Measurements from ENCODE around the gene SORCS2.

SORCS2 gene

GRCh38 chr4:7777871-7778509, 585.7 kb downstream of the SORCS2 start:
- no peak for DNase-seq

DNA sequence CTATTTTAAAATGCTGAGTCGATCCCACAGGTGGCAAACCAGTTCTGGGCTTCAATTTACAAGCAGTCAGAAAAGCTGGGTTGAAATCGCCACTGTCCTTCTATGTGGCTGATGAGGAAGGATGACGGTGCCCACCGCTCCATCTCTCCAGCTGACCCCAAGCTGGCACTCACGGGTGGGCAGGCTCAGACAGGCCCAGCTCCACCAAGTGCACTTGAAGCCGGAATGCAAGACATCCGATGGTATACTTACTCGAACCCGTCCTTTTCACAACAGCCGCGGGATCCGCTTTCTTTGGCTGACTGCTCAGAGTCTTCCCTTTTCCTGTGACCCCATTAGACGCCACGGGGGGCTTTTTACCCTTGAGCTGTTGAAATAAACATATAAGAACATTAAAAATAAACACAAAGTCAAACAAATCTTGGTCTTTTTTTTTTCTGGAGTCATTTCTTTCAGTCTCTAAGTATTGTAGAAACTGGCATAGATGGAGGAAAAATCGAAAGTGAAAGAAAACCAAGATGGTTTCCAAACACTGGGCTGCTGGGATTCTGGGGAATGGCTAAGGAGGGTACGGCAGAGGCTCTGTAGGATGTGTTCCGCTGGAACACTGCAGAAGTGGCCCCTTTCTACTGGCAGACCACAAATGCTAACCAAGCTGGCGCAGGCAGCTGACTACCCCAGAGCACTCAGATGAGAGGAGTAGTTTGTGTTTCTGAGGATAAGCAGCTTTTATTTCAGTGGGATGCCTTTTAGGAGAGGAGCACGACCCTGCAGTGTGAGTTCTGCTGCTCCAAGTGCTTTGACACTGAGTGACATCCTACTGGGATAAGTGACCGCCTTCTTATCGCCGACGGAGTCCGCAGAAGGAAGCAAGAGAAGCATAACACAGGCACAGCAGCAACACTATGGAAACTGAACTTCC, 586.4 kb downstream of the SORCS2 start:
- no peak for DNase-seq

GRCh38 chr4:7779432-7779768, 587.1 kb downstream of the SORCS2 start:
- DNase-seq, result no peak

- no peak for DNase-seq
These were observed 588.5 kb downstream of the SORCS2 start for GRCh38 chr4:7780751-7781348.

GRCh38 chr4:7781366-7781765, 589.0 kb downstream of the SORCS2 start:
- DNase-seq, result no peak

DNA sequence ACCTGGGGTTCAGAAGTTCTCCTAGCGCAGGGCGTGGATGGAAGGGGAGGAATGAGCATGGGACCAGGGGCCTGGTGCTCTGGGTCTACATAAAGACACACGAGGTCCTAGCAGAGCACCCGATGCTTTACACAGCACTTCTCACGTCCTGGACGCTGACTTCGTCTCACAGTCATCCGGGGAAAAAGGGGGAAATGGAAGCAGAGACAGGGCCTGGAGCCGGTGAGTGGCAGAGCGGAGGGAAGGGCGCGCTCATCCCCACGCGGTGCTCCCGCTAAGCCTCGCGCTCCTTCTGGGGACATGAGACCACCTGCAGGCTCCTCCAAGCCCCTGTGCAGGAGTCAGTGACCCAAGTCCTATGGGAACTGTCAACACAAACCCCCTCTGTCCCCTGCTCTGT, 589.7 kb downstream of the SORCS2 start:
- no peak for DNase-seq

GRCh38 chr4:7782783-7783182, 590.4 kb downstream of the SORCS2 start:
- DNase-seq, result no peak

DNA sequence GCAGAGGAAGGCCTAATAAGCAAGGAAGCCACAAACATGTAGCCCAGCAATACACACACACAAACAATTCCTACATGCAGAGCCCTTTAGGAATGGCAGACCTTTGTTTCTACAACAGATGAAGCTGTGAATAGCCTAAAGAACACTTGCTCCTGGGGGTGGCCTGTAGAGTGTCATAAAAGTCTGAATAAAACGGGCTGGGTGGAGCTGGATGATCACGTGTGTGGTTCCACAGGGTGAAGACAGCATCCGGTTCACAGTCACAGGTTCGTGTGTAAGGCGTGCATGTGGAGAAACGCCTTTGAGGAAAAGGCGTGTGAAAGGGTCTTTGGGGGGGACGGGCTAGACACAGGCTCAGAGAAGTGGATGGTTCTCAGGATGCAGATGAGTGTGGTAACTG, 591.2 kb downstream of the SORCS2 start:
- no peak for DNase-seq

GRCh38 chr4:7784131-7784870, 592.0 kb downstream of the SORCS2 start:
- no peak for DNase-seq

GRCh38 chr4:7785017-7785416, 592.7 kb downstream of the SORCS2 start:
- no peak for DNase-seq

- DNase-seq, result no peak
These were observed 593.7 kb downstream of the SORCS2 start for GRCh38 chr4:7786040-7786439.

DNA sequence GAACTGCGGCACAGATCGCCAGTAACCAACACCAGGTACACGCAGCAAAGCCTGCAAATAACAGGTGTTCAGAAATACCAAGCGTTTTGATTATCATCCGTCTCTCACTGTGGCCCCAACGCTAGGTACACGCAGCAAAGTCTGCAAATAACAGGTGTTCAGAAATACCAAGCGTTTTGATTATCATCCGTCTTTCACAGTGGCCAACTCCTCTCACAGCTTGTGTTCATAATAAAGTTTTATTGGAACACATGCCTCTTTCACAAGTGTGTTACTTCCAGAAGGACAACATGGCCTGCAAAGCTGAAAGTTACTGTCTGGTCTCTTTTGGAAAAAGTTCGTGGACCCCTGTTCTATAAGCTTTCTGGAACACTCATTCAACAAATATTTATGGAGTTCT, 594.2 kb downstream of the SORCS2 start:
- DNase-seq, result no peak

GRCh38 chr4:7787067-7787466, 594.7 kb downstream of the SORCS2 start:
- DNase-seq, result no peak

DNA sequence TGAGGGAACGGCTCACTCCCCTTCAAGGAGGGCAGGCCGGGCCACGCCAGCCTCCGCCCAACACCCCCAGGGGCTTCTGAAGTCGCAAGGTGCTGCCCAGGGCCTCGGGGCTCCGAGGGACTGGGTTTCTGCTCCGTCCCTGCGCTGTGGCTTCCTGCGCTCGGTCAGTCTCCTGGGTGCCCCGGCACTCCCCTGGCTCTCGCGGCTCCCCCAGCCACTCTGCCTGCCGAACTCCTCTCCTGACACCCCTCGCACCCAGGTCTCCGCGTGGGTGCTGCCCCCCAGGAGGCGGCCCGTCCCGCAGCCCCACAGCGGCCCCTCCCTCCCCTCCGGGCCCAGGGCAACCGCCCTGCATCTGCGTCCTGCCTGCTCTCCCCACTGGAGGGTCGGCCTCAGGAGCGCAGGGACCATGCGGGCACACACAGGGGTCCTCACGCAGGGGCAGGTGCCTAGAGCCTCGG, 595.4 kb downstream of the SORCS2 start:
- no peak for DNase-seq

DNA sequence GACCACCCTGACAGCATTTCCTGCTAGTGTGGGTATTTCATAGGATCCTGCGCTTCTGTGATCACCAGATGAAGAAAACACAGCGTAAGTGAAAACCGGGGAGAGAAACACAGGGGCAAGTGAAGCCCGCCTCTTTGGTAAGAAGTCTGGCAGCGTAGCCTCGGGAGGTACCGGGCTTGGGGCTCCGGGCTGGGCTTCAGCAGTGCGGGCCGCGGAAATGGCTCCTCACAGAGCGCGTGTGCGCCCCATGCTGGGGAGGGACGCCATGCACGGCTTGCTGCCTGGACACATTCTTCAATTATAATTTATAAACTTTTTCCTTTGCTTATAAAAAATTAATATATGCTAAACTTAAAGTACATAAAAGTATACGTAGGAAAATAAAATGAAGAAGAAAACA, 595.9 kb downstream of the SORCS2 start:
- DNase-seq, result no peak

DNA sequence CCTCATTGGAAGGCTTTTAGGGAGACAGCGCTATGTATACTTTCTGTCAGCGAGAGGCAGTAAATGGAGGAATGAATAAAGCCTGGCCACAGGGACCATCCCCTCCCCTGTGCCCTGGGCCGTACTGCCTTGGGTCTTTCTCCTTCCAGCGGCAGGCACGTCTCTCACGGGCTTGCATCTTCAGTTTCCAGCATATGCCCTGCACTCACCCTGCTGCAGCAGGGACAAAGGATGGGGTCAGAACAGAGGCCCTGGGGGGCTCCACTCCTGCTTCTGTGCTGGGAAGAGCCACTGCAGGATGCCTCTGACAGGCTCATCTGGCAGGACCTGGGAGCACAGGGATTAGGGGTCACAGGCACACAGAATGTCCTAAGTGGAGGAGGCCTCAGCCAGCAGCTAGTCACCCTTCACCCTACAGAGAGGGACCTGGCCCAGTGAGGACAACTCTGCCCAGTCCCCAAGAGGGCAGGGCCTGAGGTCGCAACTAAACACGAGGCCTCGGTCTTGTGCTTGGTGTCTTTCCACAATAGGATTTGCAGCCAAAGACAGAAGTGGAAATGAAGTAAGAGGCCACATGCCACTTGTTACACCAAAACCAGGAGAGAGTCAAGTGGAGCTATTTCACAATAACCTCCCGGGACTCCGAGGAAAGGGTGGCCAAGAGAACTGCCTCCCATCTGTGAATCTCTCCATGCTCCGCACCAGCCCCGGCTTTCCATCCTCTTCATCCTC, 596.5 kb downstream of the SORCS2 start:
- DNase-seq, result no peak

DNA sequence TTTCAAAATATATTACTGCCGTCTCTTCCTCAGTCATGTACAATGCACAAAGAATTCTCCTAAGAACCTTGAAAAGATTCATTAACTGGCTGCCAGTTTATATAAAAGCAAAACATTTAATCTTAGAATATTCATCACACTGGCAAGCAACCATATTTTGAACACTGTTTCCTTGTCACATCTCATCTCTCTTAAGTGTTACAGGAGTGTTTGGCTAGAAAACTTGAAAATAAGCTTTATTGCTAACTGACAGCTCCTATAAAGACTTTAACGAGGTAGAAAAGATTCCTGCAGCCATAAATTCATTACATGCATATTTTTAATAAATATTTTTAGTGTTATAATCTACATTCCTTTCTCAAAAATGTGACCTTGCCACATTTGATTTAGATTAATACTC, 597.7 kb downstream of the SORCS2 start:
- DNase-seq, result no peak

DNA sequence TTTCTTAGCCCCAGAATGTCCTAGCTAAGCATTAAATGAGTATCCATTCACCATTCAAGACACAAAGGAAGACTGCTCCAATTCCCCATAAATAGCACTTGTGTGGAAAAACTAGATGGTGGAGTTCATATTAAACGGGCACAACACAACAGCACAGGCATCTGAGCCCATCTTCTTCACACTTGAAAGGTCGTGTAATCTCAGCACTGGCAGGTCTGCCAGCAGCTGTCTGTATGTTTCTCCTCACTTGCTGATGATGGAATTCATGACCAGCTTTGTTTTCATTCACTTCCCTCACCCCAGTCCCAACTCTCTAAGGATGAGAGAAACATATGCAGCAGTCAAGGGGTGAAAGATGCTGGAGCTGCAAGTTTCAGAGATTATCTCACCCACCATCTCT, 598.7 kb downstream of the SORCS2 start:
- DNase-seq, result no peak
